Thyroid gland (tissue), 4 donors: ENCODE measurements around the gene ECEL1. TPM values are rescaled to one million over a fixed set of nuclear protein-coding genes. Genes with fewer than 3 reads are reported as not detected.

ENCODE experiments used
- DNase-seq, 2 donors: peaks; one replicate each; pipeline ENCODE4 v3.0.0-alpha.2; 2019
- H3K27ac ChIP-seq, 3 donors: fragments of 200-600 bp; sonication (generic); 1 replicate in 2 of 3; 2 replicates in 1 of 3; pipeline ENCODE4 v1.5.1; 2016 to 2019; ENCODE audit warnings: mild to moderate bottlenecking in 1 of 3, moderate library complexity in 1 of 3
- H3K27me3 ChIP-seq: fragments of 200-600 bp; sonication (generic); one replicate; pipeline ENCODE4 v1.5.1; 2019
- H3K36me3 ChIP-seq, 2 donors: fragments of 200-600 bp; sonication (generic); one replicate each; pipeline ENCODE4 v1.5.1; 2016 to 2019
- H3K4me1 ChIP-seq, 2 donors: fragments of 200-600 bp; sonication (generic); one replicate each; pipeline ENCODE4 v1.5.1; 2017 to 2019
- H3K4me3 ChIP-seq, 3 donors: fragments of 200-600 bp; sonication (generic); replicated peaks in 1 of 3; 1 replicate in 2 of 3; 2 replicates in 1 of 3; pipeline ENCODE4 v1.5.1; 2016; ENCODE audit warnings: mild to moderate bottlenecking in 1 of 3
- H3K9me3 ChIP-seq: fragments of 200-600 bp; sonication (generic); one replicate; pipeline ENCODE4 v1.5.1; 2017
- CTCF ChIP-seq, 6 experiments: fragments of 200-600 bp in 3 of 6; fragments of 450-650 bp in 3 of 6; sonication (generic) in 3 of 6; IDR thresholded peaks; one replicate each; pipeline ENCODE4 v1.5.1; 2016 to 2019; ENCODE audit warnings: antibody characterized with exemption in 6 of 6, mild to moderate bottlenecking in 2 of 6, inconsistent platforms in 1 of 6, moderate library complexity in 1 of 6
- POLR2A ChIP-seq, 2 donors: fragments of 450-650 bp; IDR thresholded peaks; one replicate each; pipeline ENCODE4 v1.6.1; 2017; ENCODE audit warnings: antibody characterized with exemption in 2 of 2, mild to moderate bottlenecking in 2 of 2, moderate library complexity in 1 of 2
- WGBS, 2 donors: methylation state at CpG; one replicate each; pipeline ENCODE4 v1.1.5; 2017; 5-methylcytosine and 5-hydroxymethylcytosine counted together
- intact Hi-C: fragments of 100-400 bp; cut with DNase I; formaldehyde crosslinking; loops from one replicate; pipeline ENCODE4 v1.15.1; 2023
- total RNA-seq, 4 donors: library from RNA; depleted of rRNA; stranded (reverse); fragments of >200 nt; gene quantifications; one replicate each; pipeline ENCODE4 v1.2.3, GENCODE V29; 2016

ECEL1 gene
- total RNA-seq, 4 donors from 2014 or later, result 0.11 to 1.5 (median 1.2) TPM

GRCh38 chr2:232501794-232502390 lies 14.3 kb upstream of the ECEL1 start:
- no peaks in the 10 kb centered on the region for H3K36me3 ChIP-seq
- H3K9me3 ChIP-seq, result no peaks in the 10 kb centered on the region
- no peak overlapping the region for H3K27ac ChIP-seq
- H3K27me3 ChIP-seq, result no peaks in the 10 kb centered on the region
- intact Hi-C loops, result no loop called here
- no peak overlapping the region for H3K4me3 ChIP-seq
- peak; percentile 49 to 50 for DNase-seq
- 27 to 35% methylated on average over 9 to 10 of the region's 10 CpGs for WGBS, 2 donors
- H3K4me1 ChIP-seq, result peaks cover 8 to 23% of the 10 kb centered on the region in 2 donors
- TF ChIP-seq CTCF (IDR thresholded peaks at IDR 0.05) (no peak), POLR2A (IDR thresholded peaks at IDR 0.05) (no peak)

- Histone ChIP-seq H3K36me3 (no peaks in the 10 kb centered on the region), H3K27ac (no peak overlapping the region), H3K27me3 (no peaks in the 10 kb centered on the region), H3K9me3 (no peaks in the 10 kb centered on the region), H3K4me1 (peaks cover 8 to 23% of the 10 kb centered on the region in 2 donors), H3K4me3 (no peak overlapping the region)
- DNase-seq, result no peak
- intact Hi-C loops, result no loop called here
- WGBS, 2 donors, result 80 to 81% methylated on average over 9 of the region's 9 CpGs
- TF ChIP-seq CTCF (IDR thresholded peaks at IDR 0.05) (no peak), POLR2A (IDR thresholded peaks at IDR 0.05) (no peak)
Measured at GRCh38 chr2:232501331-232501771, 13.7 kb upstream of the ECEL1 start.

DNA sequence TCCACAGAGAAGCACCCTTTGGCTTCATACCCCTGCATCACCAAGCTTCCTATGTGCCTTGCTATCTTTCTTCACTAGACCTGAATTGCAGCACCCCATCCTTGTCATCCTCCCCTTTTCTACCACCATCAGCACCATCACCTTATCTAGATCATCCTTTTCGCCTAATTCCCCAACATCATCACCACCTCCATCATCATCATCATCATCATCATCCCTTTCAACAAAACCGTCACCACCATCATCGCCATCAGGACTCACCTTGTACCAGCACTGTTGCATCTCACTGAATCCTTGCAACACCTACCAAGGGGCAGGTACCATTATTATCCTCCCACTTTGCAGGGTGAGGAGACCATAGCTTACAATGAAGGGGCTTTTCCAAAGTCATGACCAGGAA lies 10.8 kb upstream of the ECEL1 start:
- TF ChIP-seq POLR2A (IDR thresholded peaks at IDR 0.05) (no peak), CTCF (IDR thresholded peaks at IDR 0.05) (no peak)
- Histone ChIP-seq H3K27me3 (no peaks in the 10 kb centered on the region), H3K4me3 (no peak overlapping the region), H3K36me3 (no peaks in the 10 kb centered on the region), H3K4me1 (peaks cover 5 to 23% of the 10 kb centered on the region in 2 donors), H3K9me3 (no peaks in the 10 kb centered on the region), H3K27ac (no peak overlapping the region)
- intact Hi-C loops, result no loop called here
- 92 to 93% methylated on average over 3 of the region's 3 CpGs for WGBS, 2 donors
- no peak for DNase-seq

GRCh38 chr2:232497348-232497747 lies 9.7 kb upstream of the ECEL1 start:
- H3K9me3 ChIP-seq, result no peaks in the 10 kb centered on the region
- DNase-seq, result no peak
- H3K27me3 ChIP-seq, result no peaks in the 10 kb centered on the region
- H3K36me3 ChIP-seq, result no peaks in the 10 kb centered on the region
- peaks cover 0 to 13% of the 10 kb centered on the region in 2 donors for H3K4me1 ChIP-seq
- no peak overlapping the region for H3K27ac ChIP-seq
- intact Hi-C loops, result no loop called here
- 82 to 83% methylated on average over 12 to 13 of the region's 13 CpGs for WGBS, 2 donors
- TF ChIP-seq POLR2A (IDR thresholded peaks at IDR 0.05), result no peak
- no peak for TF ChIP-seq CTCF (IDR thresholded peaks at IDR 0.05)
- H3K4me3 ChIP-seq, result no peak overlapping the region

- no peaks in the 10 kb centered on the region for H3K36me3 ChIP-seq
- TF ChIP-seq POLR2A (IDR thresholded peaks at IDR 0.05) (no peak), CTCF (IDR thresholded peaks at IDR 0.05) (no peak)
- WGBS, 2 donors, result 69 to 73% methylated on average over 3 to 7 of the region's 20 CpGs
- no peaks in the 10 kb centered on the region for H3K9me3 ChIP-seq
- H3K4me3 ChIP-seq, result no peak overlapping the region
- no peaks in the 10 kb centered on the region for H3K27me3 ChIP-seq
- H3K27ac ChIP-seq, result no peak overlapping the region
- H3K4me1 ChIP-seq, result peaks cover 0 to 6% of the 10 kb centered on the region in 2 donors
- intact Hi-C loops, result no loop called here
- no peak for DNase-seq
Measured at GRCh38 chr2:232496501-232497270, 9.1 kb upstream of the ECEL1 start.
